Activated gamma-delta T cell treated with Interleukin-2 at 50 U/mL for 16 hours (primary cell): ENCODE measurements around the gene MIOX.

Experiments used
- DNase-seq: peaks from one replicate; pipeline ENCODE4 v3.0.0-alpha.2; 2020

Gene MIOX

DNA sequence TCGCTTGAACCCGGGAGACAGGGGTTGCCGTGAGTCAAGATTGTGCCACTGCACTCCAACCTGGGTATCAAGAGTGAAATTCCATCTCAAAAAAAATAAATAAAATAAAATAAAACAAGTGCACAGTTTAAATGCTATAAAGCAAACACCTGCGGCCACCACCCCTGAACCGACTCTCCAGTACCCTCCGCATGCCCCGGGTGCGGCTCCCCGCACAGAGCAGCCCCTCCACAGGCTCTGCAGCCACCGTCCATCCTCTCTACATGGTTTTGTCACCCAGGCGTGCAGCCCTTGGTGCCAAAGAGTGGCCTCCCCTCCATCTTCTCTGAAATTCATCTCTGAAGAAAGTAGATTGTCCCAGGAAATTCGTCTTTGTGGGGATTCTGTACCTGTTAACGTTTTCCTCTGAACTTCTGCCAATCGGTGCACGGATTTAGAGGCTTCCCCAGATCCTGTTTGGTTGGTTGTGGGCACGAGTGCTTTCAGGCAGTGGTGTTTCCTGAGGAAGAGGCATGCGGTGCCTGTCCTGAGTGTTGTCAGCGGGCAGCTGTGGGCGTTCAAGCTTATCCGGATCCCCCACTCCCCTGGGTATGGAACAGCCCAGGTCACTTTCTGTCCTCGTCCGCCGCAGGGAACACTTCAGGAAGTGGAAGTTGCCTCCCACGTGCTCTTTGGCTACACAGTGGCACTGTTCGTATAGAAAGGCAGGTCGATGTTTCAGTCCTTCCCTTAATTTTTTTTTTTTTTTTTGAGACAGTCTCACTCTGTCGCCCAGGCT, 4.1 kb downstream of the MIOX start:
- no peak for DNase-seq

DNA sequence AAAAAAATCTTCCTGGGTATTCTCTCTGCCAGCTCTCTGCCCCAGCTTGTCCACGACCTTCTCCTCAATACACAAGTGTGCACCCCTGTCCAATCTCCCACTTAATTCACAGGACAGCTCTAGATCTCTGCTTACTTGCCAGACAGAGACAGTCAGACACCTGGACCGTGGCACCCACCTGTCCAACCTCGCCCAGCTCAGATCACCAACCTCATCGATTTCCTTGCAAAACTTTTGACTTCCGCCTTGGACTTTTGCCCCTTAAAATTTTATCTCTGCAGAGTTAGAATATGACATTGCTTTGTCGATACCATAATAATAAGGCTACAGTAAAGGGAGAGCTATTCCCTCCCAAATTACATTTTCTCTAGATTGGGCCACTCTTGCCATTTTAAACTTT, 10.4 kb downstream of the MIOX start:
- DNase-seq, result no peak

DNA sequence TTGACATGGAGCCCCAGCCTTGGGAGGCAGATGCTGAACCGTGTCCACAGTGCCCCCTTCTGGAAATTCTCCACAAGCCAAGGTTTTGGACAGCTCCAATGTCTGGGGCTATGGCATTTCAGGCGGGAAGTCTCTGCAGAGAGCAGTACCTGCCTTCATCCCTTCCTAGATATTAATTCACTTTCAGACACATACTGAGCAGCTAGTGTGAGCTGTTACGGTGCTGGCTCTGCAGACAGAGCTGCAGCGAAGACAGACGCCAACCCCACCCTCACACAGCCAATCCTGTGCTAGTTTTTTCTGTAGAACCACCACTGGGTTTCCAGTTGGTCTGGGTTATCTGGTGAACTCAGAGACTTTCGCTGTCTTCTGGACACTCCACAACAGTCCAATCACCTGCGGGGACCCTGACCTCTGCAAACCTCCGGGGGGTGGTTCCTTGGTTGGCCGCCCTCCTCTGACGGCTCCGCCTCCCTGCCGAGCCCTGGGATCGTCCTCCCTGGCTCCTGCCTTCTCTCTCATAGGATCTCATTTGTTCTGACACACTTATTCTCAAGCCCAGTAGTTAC, 11.7 kb downstream of the MIOX start:
- DNase-seq, result peak; percentile 69

DNA sequence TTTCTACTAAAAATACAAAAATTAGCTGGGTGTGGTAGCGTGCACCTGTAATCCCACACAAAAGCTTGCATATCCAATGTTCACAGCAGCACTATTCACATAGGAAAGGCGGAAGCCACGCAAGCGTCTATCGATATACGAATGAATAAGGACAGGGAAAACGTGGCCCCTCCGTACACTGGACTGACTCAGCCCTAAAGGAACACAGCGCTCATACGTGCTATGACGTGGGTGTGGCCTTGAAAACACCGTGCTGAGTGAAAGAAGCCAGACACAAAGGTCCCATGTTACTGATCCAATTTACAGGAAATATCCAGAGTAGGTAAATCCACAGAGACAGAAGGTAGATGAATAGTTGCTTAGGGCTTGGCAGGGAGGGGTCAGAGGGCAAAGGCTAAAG, 13.8 kb downstream of the MIOX start:
- no peak for DNase-seq

- no peak for DNase-seq
Observed at GRCh38 chr22:50502096-50502495, 15.4 kb downstream of the MIOX start.

DNA sequence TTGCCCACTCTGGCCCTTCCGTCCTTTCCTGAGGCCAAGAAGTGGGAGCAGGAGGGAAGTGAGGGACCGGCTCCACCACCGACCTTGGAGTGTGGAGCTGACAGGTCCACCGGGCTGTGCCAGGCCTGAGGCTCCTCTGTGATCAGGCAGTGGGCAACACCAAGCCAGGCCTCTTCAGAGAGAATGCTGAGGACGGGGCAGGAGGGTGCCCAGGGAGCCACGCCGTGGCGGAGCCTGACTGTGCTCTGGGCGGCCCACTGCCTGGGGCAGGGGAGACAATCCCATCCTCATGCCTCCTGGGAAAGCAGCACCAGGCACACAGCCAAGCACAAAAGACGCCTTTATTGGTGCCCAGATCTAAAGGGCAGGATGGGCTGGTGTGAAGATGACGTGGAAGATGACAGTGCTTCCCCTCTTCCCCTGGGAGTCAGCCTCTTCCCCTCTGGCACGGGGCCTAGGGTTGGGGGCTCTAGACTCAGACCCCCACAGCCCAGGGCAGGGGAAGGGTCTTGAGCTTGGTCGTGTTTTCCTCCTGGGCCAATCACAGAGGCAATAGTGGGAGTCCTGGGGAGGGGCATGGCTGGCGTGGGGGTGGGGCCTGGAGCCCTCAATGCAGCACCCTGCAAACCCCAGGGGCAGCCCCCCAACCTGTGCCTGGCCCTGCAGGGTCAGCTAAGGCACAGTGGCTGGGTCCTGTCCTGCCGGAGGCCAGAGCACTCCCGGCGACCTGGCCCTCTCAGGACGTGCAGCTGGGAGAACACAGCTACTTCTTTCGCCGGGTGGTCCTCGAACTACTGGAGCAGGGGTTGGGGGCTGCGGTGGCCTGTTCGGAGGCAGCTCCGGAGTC, 16.2 kb downstream of the MIOX start:
- no peak for DNase-seq

DNA sequence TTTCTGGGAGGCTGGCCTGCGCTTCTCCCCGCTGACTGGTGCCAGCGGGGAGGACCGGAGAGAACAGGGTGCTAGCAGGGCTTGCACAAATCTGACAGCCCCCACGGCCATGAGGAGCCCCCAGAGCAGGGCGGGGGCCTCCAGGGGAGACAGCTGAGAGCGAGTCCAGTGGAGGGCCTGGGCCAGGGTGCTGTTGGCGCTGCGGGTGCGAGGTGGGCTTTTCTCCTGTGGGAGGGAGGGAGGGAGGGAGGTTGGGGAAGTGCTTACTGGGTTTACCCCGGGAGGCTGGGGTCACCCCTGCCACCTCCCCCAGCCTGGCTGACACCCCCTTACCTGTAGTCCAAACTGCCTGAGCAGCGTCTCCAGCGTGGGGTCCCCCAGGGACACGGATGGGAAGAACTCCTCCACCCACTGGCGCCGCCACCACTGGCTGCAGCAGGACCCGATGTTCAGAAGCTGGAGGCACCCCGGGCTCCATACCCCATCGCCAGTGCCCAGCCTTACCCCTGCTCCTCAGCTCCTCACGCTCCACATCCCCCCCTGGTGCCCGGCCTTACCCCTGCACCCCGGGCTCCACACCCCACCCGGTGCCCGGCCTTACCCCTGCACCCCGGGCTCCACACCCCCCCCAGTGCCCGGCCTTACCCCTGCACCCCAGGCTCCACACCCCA, 17.0 kb downstream of the MIOX start:
- DNase-seq, result no peak

DNA sequence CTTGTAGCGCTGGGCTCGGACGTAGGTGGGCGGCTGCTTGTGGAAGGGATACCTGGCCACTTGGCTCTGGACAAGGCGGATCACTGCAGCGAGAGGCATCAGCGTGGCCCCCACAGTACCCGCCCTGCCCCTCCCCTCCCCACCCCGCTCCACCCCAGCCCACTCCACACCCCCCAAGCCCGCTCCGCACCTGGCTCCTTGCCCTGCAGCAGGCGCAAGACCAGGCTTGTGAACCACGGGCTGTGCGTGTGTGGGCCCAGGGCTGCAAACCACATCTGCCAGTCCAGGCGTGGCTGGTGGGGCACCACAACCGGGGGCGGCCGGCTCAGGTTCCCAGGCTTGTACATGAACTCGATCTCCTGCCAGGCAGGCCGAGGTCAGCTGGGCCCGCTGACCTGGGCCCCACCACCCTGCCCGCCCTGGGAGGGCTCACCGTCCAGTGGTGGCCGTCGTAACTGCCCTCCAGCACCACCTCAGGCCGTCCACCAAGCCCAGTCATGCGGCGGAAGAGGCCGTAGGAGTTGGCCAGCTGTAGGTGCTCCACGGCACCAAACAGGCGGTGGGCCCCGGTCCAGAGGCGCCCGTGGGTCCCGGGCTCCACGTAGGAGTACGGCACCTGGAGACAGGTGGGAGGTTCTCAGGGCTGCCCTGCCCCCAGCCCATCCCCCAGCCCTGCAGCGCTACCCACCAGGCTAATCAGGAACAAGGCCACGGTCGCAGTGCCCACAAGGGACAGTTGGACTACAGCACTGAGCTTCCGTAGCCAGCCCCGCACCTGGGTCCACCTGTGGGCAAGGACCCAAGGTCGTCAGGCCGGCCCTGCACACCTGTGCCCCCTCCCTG, 17.9 kb downstream of the MIOX start:
- no peak for DNase-seq

DNA sequence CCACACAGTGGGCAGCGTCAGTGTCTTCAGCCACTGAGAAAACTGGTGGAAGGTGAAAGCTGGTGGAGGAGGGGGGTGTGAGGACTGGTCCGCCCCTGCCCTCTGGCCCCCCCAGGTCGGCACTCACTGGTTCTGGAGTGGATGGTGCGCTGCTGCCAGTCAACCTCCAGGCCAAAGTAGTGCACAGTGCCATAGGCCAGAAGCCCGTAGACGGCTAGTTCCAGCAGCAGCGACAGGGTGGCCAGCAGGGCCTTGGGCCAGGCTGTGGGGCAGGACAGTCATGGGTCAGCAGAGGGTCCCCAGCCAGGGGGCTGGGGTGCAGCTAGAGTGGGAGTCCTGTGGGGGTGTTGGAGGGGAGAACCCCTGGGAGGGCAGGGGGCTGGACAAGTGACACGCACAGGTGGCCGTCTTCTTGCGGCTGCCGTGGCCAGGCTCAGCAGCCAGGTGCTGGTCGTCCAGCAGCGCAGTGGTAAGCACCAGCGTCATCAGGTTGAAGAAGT, 18.7 kb downstream of the MIOX start:
- DNase-seq, result no peak

- DNase-seq, result no peak
Observed at GRCh38 chr22:50505776-50506610, 19.3 kb downstream of the MIOX start.

DNA sequence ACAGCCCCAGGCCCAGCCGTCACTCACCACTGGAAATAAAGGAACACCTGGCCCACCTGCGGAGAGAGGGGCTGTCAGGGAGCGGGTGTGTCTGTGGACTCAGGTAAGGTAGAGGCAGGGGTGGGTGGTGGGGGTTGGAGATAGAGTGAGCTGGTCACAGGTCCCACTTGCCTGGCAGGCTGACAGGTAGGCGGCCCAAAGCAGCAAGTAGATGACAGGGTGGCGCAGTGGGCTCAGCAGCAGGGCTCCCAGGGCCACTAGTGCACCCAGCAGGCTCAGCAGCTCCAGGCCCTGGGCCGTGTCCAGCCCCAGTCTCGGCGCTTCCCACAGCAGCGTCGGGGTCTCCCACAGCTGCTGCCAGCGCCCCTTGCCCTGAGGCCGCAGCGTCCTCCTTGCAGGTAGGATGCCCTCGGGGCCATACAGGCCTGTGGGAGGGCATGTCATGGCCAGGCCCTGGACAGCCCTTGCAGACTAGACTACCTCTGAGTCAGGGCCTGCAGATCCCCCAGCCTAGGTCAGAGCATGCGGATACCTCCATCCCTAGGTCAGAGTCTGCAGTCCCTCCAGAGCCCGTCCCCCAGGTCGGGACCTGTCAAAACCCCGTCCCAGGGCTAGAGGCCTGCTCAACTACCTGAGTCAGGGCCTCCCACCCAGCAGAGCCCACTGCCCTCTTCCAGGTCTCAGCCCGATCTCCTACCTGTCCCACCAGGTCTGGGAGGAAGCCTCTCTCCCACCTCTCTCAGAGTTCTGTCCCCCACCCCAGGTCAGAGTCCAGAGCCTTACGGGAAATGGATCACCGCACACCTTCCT, 20.2 kb downstream of the MIOX start:
- no peak for DNase-seq

GRCh38 chr22:50507421-50507990, 20.8 kb downstream of the MIOX start, which contains the start of gene LMF2:
LMF2 (minus strand) TSS chr22:50507702; CDS start chr22:50507675, 27 bp downstream.
- DNase-seq, result peak; percentile 92

DNA sequence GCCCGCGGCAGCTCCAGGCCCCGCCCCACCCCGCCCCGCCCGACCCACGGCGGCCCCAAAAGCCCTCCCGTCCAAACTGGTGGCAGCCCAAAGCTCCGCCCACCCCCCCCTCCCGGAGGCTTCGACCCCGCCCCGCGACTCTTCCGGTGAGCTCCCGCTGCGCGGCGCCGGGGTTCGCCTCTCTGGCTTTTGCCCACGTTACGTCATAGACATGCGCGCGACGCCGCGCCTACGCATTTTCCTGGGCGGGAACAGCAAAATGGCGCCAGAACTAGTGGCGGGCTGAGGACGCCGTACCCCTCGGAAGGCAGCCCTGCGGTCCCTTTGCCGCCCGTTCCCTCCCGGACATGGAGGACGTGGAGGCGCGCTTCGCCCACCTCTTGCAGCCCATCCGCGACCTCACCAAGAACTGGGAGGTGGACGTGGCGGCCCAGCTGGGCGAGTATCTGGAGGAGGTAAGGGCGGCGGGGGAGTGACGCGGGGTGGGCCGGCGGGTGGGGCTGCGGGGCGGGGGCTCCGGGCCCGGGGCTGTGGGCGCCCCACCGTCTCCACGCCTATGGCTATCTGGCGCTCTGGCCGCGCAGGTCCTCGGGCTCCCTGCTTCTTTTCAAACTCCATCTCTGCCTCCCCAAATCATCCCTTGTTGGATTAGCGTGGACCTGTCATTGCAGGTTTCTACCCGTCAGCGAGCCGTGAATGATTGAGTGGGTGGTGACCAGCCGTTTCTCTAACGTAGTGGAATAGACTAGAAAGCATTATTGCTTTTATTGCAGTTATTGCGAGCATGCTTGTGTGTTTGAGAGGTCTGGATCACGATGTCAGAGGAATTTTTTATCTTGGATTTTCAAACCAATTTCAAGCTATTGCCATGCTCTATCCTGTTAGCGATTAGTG, 21.6 kb downstream of the MIOX start, which contains the start of gene NCAPH2:
TSS of gene NCAPH2 (plus strand) at position 234 of the 894 bp plus-strand sequence. CDS start at position 348, 114 bp downstream.
- peak; percentile 97 for DNase-seq

DNA sequence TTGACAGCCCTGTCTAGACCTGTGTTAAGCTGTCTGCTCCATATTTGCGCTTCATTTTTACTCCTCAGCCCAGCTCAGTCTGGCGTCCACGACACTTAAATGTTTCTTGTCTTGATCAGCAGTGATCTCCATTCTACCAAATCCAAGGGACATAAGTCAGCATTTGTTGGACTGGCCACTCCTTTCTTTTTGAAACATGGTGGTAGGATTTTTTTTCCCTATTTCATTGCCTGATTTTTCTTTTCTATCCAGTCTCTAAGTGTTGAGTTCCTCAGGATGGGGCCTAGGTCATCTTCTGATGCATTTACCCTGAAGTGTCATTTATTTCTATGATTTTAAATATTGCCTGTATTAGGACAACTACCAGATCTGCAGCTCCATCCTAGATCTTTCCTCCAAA, 22.2 kb downstream of the MIOX start:
- DNase-seq, result no peak

DNA sequence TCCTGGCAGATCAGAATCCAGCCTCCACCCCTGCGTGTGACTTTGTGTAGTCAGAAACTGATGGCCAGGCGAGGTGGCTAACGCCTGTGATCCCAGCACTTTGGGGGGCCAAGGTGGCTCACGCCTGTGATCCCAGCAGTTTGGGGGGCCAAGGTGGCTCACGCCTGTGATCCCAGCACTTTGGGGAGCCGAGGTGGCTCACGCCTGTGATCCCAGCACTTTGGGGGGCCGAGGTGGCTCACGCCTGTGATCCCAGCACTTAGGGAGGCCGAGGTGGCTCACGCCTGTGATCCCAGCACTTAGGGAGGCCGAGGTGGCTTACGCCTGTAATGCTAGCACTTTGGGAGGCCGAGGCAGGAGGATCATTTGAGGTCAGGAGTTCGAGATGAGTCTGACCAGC, 26.5 kb downstream of the MIOX start:
- no peak for DNase-seq

GRCh38 chr22:50516068-50516467, 29.4 kb downstream of the MIOX start:
- no peak for DNase-seq

DNA sequence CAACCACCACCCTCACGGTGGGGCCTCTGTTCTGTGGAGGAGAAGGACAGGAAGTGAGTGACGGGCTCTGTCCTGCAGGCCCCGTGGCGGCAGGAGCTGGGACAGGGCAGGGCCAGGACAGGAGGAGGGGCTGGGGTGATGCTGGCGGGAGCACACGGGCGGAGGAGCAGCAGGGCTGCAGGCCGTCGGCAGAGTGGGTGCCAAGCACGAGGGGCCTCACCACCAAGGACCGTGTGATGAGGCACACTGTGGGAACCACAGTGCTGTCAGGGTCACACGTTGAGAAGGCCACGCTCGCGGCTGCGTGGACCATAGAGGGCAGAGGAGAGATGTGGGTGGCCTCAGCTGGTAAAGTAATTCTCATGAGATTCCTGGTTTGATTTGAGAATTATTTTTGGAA, 30.2 kb downstream of the MIOX start:
- no peak for DNase-seq

DNA sequence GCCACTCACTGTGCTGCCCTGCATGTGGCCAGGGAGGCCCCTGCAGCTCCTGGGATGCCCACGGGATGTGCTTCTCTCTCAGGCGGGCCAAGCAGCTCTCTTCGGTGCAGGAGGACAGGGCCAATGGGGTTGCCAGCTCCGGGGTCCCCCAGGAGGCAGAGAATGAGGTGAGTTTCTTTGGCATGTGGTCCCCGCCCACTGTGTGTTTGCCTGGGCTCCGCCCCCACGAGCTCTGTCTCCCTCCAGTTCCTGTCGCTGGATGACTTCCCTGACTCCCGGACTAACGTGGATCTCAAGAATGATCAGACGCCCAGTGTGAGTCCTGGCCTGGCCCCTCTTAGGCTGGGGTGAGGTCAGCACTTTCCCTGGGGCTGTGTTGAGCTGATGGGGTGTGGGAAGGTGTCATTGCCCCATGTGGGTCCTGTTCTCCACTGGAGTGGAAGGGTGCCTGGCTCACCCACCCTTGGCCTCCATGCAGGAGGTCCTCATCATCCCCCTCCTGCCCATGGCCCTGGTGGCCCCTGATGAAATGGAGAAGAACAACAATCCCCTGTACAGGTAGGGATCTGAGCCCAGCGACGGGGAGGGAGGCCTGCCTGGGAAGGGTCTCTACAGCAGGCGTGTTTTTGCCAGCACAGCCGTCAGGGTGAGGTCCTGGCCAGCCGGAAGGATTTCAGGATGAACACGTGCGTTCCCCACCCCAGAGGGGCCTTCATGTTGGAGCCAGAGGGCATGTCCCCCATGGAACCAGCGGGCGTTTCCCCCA, 31.0 kb downstream of the MIOX start:
- DNase-seq, result no peak
